Peyer's patch (tissue), 4 donors: ENCODE measurements around the gene CDKN1C. TPM values are rescaled to one million over a fixed set of nuclear protein-coding genes. Genes with fewer than 3 reads are reported as not detected.
"Not testable (repeated sequence)": the region's sequence is repeated elsewhere in the genome, so short reads cannot be mapped to it uniquely, and the experiment has no call there.

ENCODE experiments used
- DNase-seq, 3 donors: peaks; one replicate each; pipeline ENCODE4 v3.0.0-alpha.2; 2017 to 2019
- H3K27ac ChIP-seq, 4 donors: fragments of 200-600 bp; sonication (generic); one replicate each; pipeline ENCODE4 v1.5.1; 2016 to 2019
- H3K27me3 ChIP-seq, 2 donors: fragments of 200-600 bp; sonication (generic); one replicate each; pipeline ENCODE4 v1.5.1; 2019
- H3K36me3 ChIP-seq, 3 donors: fragments of 200-600 bp; sonication (generic); one replicate each; pipeline ENCODE4 v1.5.1; 2016 to 2019
- H3K4me1 ChIP-seq, 4 donors: fragments of 200-600 bp; sonication (generic); one replicate each; pipeline ENCODE4 v1.5.1; 2016 to 2019
- H3K4me3 ChIP-seq, 4 donors: fragments of 200-600 bp; sonication (generic); 1 replicate in 3 of 4; 2 replicates in 1 of 4; pipeline ENCODE4 v1.5.1; 2016 to 2019; ENCODE audit warnings: mild to moderate bottlenecking in 1 of 4
- H3K9me3 ChIP-seq, 4 donors: fragments of 200-600 bp; sonication (generic); one replicate each; pipeline ENCODE4 v1.5.1; 2016 to 2019; ENCODE audit warnings: mild to moderate bottlenecking in 1 of 4
- CTCF ChIP-seq, 6 experiments: fragments of 450-650 bp in 4 of 6; fragments of 200-600 bp in 2 of 6; sonication (generic) in 1 of 6; IDR thresholded peaks; one replicate each; pipeline ENCODE4 v1.5.1; 2017 to 2019; ENCODE audit warnings: antibody characterized with exemption in 6 of 6, mild to moderate bottlenecking in 3 of 6, moderate library complexity in 1 of 6
- POLR2A ChIP-seq, 2 donors: fragments of 450-650 bp; IDR thresholded peaks; one replicate each; pipeline ENCODE4 v1.5.1; 2017; ENCODE audit warnings: antibody characterized with exemption in 2 of 2, mild to moderate bottlenecking in 2 of 2, moderate library complexity in 2 of 2
- total RNA-seq, 4 donors: library from RNA; depleted of rRNA; stranded (reverse); fragments of >200 nt; gene quantifications; one replicate each; pipeline ENCODE4 v1.1.0, GENCODE V29; 2016

Gene CDKN1C
- total RNA-seq, 4 donors from 2014 or later, result 6.1 to 22.3 (median 11.1) TPM

- Histone ChIP-seq H3K4me3 (no peak overlapping the region), H3K4me1 (peaks cover 4 to 56% (median 14%) of the 10 kb centered on the region in 4 donors), H3K27ac (no peak overlapping the region), H3K9me3 (no peaks in the 10 kb centered on the region), H3K27me3 (no peaks in the 10 kb centered on the region), H3K36me3 (peaks cover 0 to 20% (median 0%) of the 10 kb centered on the region in 3 donors)
- TF ChIP-seq POLR2A (IDR thresholded peaks at IDR 0.05), result no peak
- TF ChIP-seq CTCF (IDR thresholded peaks at IDR 0.05), result no peak
- DNase-seq, result no peak
Measured at GRCh38 chr11:2909133-2909902, 23.7 kb upstream of the CDKN1C start.

- DNase-seq, result no peak
- Histone ChIP-seq H3K27ac (no peak overlapping the region), H3K4me3 (no peak overlapping the region), H3K36me3 (peaks cover 0 to 20% (median 0%) of the 10 kb centered on the region in 3 donors), H3K4me1 (peaks cover 0 to 57% (median 7%) of the 10 kb centered on the region in 4 donors), H3K27me3 (no peaks in the 10 kb centered on the region), H3K9me3 (no peaks in the 10 kb centered on the region)
- TF ChIP-seq CTCF (IDR thresholded peaks at IDR 0.05) (no peak), POLR2A (IDR thresholded peaks at IDR 0.05) (no peak)
Measured at GRCh38 chr11:2908130-2908529, 22.6 kb upstream of the CDKN1C start.

- H3K4me3 ChIP-seq, result peak overlapping the region in 1 of 4 donors; percentile 5
- H3K9me3 ChIP-seq, DNase-seq, H3K27me3 ChIP-seq, H3K27ac ChIP-seq: not testable (repeated sequence)
- H3K4me1 ChIP-seq, result peaks cover 0 to 46% (median 11%) of the 10 kb centered on the region in 4 donors
- peaks cover 0 to 16% (median 0%) of the 10 kb centered on the region in 3 donors for H3K36me3 ChIP-seq
Measured at GRCh38 chr11:2905299-2905698, 19.7 kb upstream of the CDKN1C start.

GRCh38 chr11:2904153-2905052 is 18.8 kb upstream of the CDKN1C start:
- peak in 2 of 3 donors; percentile 91 to 93 for DNase-seq
- peak overlapping the region in 3 of 4 donors; percentile 65 to 90 (median 72) for H3K4me3 ChIP-seq
- peak overlapping the region in 3 of 4 donors; percentile 94 to 99 (median 95) for H3K27ac ChIP-seq

GRCh38 chr11:2903672-2904011 is 18.1 kb upstream of the CDKN1C start:
- TF ChIP-seq CTCF (IDR thresholded peaks at IDR 0.05), result peak in 2 of 6 experiments; percentile 29 to 51
- TF ChIP-seq POLR2A (IDR thresholded peaks at IDR 0.05), result no peak
- H3K4me1 ChIP-seq, result peaks cover 3 to 49% (median 18%) of the 10 kb centered on the region in 4 donors
- H3K36me3 ChIP-seq, result peaks cover 0 to 8% (median 0%) of the 10 kb centered on the region in 3 donors
- peak overlapping the region in 3 of 4 donors; percentile 65 to 90 (median 72) for H3K4me3 ChIP-seq
- H3K27ac ChIP-seq, result peak overlapping the region in 3 of 4 donors; percentile 94 to 99 (median 95)
- peak in 2 of 3 donors; percentile 79 to 85 for DNase-seq
- H3K27me3 ChIP-seq, result no peaks in the 10 kb centered on the region
- no peaks in the 10 kb centered on the region for H3K9me3 ChIP-seq

More at GRCh38 chr11:2904153-2905052, 18.8 kb upstream of the CDKN1C start:
- no peaks in the 10 kb centered on the region for H3K27me3 ChIP-seq
- peaks cover 0 to 8% (median 0%) of the 10 kb centered on the region in 3 donors for H3K36me3 ChIP-seq
- TF ChIP-seq POLR2A (IDR thresholded peaks at IDR 0.05) (peak; percentile 73 to 90), CTCF (IDR thresholded peaks at IDR 0.05) (peak in 3 of 6 experiments; percentile 2 to 12 (median 11))
- peaks cover 3 to 48% (median 14%) of the 10 kb centered on the region in 4 donors for H3K4me1 ChIP-seq
- H3K9me3 ChIP-seq, result no peaks in the 10 kb centered on the region
